Stimulated activated CD4-positive, alpha-beta T cell treated with anti-CD3 and anti-CD28 coated beads, TNF-alpha, amount 100 ng/mL, for 4 hours (primary cell): Measurements from ENCODE around the gene KRT32.

Experiments used
- DNase-seq, 3 experiments: peaks; one replicate each; pipeline ENCODE4 v3.0.0-alpha.2; 2020; ENCODE audit warnings: low read depth in 3 of 3

Gene KRT32

DNA sequence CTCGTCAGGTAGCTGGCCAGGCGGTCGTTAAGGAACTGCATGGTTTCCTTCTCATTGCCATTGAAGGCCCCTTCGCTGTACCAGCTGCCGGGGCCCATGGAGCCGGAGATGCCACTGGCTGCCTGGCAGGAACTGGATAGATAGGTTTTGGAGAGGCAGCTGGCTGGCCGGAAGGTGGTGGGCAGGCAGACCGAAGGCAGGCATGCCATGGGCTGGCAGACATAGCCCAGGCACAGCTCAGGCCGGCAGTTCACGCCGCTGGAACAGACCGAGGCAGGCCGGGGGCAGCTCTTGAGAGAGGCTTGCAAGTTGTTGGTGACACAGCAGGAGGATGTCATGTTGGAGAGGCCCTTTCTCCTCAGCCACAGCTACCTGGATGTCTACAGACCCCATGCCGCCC lies at the start of gene KRT32:
TSS of gene KRT32 (minus strand) at position 399 of the 400 bp plus-strand sequence. CDS start at position 338, 61 bp downstream.
- DNase-seq, result no peak

DNA sequence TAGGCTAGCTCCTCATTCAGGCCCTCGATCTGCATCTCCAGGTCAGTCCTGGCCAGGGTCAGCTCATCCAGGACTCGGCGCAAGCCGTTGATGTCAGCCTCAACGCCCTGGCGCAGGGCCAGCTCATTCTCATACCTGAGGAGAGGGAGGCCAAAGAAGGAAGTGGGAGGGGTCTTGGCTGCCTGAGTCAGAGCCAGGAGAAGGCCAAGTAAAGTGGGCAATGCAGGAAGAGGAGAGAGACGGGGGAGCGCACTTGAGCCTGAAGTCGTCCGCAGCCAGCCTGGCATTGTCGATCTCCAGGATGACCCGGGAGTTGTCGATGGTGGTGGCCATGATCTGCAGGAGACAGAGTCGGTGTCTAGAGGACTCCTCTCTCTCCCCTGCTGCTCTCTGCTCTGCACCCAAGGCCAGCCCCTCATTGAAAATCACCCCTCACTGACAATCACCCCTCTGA lies 49.7 kb upstream of the KRT32 start:
- no peak for DNase-seq

DNA sequence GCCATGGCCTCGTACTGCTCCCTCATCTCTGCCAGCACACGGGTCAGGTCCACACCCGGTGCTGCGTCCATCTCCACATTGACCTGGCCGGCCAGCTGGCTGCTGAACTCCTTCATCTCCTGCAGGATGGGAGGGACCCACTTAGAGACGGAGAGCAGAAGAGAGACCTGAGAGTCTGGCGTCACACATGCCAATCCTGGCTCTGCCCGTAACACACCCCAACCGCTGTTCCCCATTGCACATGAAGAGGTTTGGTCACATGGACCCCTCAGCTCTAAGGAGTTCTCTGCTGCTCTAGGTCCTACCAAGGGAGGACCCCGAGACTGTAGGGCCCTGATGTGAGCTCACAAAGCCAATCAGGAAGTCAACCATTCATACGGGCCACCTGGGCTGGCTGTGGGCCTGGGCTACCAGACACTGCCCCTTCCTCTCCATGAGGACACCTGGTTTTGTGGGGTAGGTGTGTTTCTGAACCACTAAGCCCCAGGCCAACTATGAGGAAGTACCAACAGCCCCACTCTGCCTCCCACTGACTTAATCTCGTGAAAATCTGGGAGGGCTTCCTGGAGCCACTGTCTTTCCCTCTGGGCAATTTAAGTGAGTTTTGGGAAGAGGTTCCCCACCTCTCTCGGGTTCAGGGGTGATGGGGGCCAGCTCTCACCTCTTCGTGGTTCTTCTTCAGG lies 49.1 kb upstream of the KRT32 start:
- no peak for DNase-seq

DNA sequence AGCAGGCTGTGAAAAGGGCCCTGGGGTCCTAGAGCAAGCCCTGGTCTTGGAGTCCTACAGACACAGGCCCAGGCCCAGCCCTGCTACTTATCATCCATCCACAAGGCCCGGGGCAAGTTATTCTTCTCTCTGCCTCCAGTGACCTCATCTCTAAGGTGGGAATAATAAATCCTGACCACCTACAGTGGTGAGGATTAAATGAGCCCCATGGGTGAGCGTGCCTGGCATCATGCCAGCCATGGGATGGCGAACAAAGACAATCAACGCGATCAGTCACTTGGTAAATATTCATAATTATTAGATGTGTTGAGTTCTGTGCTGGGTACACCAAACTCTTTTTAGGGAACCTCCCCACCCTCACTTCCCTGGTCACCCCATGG lies 46.0 kb upstream of the KRT32 start:
- no peak for DNase-seq

DNA sequence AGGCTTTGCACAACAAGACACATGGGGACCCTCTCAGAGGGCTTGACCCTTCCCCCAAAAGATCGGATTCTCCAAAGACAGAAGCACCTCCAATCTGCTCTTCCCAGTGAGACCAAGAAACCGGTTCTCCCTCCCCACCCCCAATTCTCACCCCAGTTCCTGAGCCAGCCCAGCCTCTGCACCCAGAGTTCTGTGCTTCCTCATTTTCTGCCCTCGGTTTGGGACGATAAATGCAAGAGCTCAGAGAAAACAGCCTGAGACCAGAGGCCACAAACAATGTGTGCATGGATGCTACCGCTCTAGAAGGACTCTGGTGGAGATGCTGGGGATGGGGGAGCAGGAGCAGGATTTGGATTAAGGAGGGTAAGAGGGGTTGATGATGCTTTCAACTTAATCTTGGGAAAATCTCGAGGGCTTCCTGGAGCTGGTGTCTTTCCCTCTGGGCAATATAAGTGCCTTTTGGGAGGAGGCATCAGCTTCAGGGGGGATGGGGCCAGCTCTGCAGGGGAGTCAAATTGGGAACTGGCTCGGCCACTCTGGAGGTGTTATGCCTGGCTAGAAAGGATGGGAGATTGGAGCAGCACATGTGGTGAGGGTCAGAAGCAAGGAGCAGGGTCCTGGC lies 45.5 kb upstream of the KRT32 start:
- no peak for DNase-seq

DNA sequence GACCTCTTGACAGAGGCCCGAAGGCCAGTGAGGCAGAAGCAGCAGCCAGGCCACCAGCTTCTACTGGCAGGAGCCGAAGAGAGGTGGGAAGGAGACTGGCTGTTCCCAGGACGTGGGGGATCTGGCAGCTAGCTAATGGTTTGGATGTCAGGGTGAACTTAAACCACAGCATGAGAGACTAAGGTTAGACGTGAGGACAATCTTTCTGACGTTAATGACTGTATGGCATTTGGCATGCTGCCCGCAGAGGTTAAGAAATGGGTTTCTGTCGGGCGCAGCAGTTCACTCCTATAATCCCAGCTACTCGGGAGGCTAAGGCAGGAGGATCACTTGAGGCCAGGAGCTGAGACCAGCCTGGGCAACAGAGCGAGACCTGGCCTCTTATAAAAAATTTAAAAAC lies 44.5 kb upstream of the KRT32 start:
- DNase-seq, result no peak

DNA sequence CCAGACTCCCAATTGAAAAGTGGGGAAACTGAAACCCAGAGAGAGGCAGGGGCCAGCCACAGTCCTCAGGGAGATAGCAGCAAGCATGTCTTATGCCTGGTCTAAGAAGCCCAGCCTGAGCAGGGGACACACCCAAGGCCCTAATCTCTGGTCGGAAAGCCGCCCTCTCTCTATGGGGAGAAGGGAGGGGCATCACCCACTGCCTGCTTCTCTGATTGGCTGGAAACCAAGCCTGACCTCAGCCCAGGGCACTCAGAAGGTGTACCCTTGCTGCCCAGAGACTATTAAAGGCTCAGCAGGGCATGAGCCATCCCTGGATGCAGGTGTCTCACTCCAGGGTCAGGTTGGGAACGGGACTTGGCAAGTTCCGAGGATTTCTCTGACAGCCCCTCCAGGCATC lies 43.9 kb upstream of the KRT32 start:
- DNase-seq, result no peak

DNA sequence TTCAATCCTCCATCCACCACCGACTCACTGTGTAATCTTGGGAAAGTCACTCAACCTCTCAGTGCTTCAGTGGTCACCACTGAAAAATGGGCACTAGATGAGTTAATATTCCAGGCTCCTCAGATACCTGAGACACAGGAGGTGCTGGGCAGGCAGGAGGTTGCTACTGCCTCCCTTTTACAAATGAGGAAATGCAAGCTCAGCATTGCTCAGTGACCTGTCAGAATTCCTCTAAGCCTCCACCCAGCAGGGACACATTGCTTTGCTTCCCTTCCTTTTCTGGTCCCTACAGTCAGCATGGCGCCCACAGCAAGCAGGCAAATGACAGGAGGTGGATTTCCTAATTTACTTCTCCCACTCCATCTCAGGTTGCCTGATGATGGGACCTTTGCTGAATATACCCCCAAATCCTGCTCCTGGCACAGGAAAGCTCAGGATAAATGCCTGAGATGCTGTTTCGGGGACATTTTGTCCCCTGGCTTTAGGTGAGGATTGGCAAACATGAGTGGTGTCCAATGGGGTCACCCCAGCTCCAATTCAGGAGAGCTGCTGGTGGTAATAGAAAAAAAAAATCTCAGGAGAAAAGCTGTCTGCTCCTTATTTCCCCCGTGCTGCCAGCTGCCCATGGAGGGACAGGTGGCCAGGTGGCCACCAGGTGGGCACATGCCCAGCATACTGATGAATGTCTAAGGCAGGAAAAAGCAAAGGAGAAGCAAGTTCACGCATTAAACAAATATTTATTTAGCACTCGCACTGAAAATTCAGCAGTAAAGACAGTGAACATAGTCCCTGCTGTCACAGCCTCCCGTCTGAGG lies 43.3 kb upstream of the KRT32 start:
- DNase-seq, result no peak

DNA sequence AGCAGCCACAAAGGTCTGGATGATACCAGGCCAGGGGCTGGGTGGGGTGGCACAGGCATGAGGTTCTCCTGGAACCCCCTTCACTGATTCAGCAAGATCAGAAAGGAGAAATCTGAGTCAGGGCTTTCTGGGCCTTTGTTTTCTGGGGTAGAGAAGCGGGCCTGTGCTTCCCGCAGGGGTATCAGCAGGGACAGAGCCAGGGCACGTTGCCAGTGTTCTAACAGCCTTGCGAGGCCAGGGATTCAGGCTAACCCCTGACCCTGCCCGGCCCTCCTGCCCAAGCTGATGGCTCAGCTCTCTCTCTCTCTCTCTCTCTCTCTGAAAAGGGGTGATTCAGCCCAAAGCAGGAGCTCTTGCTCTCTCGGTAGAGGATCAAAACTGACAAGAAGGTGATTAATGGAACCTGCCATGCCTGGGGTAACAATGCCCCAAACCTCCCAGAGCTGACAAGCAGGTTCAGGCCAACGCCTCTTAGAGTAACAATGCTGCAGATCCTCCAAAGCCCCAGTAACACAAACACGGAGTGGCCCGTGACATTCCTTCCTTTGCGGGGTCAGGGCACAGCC lies 40.2 kb upstream of the KRT32 start:
- no peak for DNase-seq

DNA sequence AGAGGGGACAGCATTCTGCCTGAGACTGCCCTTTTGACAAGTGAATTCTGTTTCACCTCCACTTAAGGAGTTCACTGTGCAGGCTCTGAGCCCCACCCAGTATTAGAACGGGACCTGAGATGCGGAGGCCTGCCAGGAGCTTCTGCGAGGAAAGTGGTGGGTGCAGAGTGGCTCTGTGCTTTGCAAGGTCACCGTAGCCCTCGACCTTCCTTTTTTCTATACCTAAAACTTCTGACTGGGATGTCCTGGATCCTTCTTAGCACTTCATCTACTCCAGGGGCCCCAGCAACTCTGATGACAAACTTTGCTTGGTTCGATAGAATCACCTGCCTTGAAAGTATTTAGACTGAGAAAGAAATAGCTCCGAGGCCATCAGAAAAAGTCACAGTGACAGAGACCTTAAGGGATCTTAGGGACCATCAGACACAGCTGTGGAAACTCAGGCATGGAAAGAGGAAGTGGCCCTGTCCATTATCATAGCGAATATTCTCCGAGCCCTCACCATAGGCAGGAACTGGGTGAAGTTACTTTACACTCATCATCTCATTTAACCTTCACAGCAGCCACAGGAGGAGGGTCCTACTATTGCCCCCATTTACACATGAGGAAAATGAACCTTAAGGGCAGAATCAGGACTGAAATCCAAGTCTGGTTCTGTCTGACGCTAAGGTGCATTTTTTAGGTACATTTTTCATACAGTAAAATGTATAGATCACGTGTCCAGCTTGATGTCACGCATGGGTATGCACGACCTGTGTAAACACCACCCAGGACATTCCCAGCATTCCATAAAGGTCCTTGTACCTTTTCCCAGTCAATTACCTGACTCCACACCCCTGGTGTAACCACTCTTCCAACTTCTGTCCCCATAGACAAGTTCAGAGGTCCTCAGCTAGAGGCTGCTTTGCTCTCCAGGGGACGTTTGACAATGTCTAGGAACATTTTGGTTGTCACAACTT lies 38.9 kb upstream of the KRT32 start:
- no peak for DNase-seq

DNA sequence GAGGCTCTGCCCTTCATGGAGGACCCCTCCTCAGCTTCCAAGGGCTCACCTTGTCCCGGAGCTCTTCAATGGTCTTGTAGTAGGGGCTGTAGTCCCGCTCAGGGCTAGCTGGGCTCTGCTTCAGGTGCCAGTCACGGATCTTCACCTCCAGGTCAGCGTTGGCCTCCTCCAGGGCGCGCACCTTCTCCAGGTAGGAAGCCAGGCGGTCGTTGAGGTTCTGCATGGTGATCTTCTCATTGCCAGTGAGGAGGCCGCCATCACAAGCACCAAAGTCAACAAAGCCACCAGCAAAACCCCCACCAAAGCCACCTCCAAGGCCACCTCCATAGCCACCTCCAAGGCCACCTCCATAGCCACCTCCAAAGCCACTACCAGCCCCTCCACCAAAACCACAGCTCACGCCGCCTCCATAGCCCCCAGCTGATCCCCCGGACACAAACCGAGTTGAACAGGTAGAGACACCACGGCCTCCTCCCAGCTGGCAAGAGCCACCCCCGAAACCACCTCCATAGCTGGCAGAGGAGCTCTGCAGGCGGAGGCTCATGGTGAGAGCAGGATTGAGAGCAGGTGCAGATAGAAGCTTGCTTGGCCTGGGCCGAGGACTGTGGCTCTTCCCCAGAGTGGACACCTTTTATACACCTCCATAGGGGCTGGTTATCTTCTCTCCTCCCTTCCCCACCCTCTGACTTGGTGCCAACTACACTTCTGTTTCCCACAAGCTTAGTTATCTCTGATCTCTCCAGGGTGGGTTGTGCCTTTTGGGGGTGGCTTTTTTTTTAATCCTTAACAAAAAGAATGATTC lies 38.0 kb upstream of the KRT32 start, which contains the start of gene KRT13:
TSS of gene KRT13 (minus strand) at position 606 of the 802 bp plus-strand sequence. CDS start at position 544, 62 bp downstream.
- no peak for DNase-seq

DNA sequence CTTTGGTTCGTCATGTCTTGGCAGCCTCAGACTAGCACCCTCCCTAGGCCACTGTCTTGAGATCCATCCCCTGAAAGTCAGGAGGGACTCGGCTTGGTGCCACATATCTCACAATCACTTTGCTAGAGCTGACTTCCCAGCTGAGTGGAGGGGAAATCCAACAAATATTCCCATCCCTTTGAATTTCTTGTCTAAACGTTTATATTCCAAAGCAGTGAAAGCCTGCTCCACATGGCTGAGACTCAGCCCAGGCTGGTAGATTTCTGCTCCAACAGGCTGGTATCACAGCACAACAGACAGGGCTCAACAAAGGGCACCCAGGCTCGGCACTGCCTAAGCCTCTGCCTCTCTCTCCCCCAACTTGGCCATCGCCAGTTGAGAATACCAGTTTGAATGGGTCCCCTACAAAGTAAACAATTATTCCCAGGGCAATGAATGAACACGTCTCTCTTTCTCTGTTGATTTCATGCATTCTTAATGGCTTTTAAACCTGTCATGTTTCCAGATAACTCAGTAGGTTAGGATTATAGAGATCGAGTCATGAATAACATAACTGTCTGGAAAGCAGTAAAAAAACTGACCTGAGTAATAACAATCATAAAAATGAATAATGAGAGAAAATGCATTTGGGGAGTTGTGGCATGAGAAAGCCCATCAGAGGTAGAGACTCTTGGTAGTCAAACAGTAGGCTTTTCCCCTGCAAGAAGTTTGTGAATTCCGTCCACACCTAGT lies 37.2 kb upstream of the KRT32 start:
- no peak for DNase-seq

DNA sequence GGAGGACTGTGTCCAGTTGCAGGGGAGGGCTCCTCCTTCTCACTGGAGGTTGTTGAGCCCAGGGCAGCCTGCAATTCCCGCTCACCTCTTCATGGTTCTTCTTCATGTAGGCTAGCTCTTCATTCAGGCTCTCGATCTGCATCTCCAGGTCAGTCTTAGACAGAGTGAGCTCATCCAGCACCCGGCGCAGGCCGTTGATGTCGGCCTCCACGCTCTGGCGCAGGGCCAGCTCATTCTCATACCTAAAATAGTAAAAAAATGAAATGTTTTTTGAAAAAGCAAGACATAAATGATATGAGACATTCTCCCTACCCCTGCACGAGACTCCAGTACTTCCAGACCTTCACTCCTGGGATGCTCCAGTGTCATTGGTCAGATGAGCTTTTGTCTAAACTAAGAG lies 36.0 kb upstream of the KRT32 start:
- DNase-seq, result no peak

DNA sequence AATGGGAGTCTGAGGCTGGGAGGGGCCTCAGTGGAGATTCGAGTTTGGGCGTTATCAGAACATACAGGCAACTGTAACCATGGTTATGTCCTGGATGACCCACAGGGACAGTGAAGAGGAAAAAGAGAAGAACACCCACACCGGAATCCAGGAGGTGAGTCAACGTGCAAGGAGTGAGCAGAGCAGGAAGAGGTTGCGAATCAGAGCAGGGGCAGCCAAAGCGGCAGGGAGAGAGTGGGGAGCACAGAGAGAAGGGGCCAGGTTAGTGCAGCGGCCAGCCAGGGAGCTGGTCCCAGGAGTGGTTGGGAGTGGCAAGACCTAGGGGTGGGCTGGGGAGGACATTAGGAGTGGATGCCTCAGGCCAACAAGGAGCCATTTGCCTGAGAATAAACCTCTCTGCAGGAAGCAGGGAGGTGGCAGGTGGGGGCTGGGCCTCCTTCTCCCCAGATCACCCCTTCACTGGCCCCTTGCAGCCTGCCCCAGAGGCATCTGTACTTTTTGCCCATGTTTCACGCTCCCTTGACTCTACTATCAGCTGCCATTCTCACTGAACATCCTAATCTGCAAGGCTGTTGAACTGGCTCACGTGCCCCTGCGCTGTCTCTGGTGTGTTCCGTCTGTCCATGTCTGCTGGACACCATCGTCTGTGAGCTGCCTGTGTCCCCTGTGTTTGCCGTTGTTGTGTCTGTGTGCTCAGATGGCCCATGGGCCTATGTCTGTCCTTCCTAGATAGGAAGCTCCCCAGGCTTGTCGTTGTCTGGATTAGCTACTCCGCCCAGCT lies 33.1 kb upstream of the KRT32 start:
- DNase-seq, result no peak

DNA sequence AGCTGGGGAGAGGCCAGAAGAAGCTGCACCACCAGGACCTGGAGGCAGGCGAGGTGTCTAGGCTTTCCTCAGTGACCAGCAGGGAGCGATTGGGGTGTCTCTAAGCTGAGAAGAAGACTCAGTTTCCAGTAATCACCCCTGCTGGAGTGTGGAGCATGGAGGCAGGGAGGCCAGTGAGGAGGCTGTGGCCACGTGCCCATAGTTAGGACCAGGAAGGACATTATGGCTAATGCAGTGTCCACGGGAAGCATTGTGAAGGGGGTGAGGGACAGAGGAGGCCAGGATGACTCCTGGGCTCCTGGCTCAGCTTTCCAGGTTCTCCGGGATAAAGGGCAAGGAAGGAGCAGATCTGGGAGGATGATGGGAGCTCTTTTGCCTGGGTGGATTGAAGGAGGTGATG lies 32.5 kb upstream of the KRT32 start:
- no peak for DNase-seq

DNA sequence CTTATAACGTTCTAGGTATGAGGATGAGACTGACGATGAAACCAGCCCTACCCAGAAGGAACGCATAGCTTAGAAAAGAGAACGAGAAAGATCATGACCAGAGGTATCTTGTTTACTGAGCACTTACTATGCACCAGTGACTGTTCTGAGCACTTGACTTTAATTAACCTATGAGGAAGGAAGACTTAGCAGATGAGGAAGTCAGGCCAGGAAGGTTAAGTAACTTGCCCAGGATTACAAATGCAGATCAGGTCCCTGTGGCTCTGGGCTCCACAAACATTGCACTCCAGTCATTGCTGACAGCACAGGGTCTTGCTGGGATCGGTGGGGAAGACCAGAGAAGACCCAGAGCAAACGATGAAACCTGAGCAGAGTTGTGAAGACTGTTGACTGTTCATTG lies 31.1 kb upstream of the KRT32 start:
- DNase-seq, result no peak

DNA sequence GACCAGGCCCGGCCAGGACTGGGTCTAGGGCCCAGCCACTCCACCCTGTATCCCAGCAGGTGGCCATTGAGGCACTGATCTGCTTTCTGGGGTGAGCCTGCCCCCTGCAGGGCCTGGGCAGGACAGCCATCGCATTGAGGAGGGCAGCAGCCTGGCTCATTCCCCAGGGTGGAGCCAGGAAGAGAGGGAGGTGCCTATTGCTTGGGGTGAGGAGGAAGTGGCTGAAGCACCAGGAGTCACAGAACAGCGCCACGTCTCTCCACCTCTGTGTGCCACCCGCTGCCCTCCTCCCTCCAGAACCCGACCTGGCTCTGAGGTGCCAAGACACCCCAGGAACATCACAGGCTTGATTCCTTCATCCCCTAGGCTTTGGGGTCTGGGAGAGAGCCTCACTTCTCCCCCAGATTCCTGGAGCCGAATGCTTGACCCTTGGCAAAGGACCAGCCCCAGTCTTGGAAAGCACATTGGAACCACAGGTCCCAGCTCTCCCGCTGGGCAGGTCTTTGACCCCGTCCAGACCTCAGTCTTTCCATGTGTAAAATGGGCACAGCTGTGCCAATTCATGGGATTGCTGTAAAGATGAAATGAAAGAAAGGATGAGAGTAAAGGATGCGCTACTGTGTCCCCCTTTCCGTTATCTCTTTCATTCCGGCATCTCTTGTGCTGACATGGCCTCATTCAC lies 29.8 kb upstream of the KRT32 start:
- peak; percentile 5 to 13 (median 12) for DNase-seq

DNA sequence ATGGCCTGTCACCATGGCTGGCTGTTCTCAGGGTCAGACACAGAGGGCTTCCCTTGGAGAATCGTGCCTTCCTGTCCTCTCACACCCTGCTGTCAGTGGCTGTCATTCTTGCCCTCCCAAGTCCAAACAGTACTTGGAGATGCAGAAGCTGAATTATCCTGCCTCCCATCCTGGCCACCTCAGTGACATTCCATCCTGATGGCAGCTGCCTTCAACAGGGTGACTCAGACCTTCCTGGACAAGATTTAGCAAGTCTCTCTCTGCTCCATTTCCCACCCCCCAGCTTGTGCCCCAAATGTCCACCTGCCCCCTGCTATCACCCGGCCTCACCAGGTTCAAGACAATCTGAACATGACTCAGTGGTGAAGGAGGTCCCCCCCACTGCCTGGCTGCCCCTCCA lies 27.3 kb upstream of the KRT32 start:
- no peak for DNase-seq
